Transverse colon (tissue), 4 donors: ENCODE results near the gene CACNA2D1. TPM values are rescaled to one million over a fixed set of nuclear protein-coding genes. Genes with fewer than 3 reads are reported as not detected.

Source experiments
- DNase-seq: peaks from one replicate; pipeline ENCODE4 v3.0.0-alpha.2; 2019
- H3K27ac ChIP-seq, 4 donors: fragments of 200-600 bp; sonication (generic); 2 replicates each; pipeline ENCODE4 v1.5.1; 2016 to 2018; ENCODE audit warnings: inconsistent platforms in 4 of 4
- H3K27me3 ChIP-seq: fragments of 200-600 bp; sonication (generic); 2 replicates; pipeline ENCODE4 v1.5.1; 2017; ENCODE audit warnings: inconsistent platforms
- H3K36me3 ChIP-seq, 4 donors: fragments of 200-600 bp; sonication (generic); 2 replicates each; pipeline ENCODE4 v1.5.1; 2017 to 2019; ENCODE audit warnings: inconsistent platforms in 4 of 4
- H3K4me1 ChIP-seq, 4 donors: fragments of 200-600 bp; sonication (generic); 2 replicates each; pipeline ENCODE4 v1.5.1; 2017 to 2020; ENCODE audit warnings: inconsistent platforms in 4 of 4
- H3K4me3 ChIP-seq, 4 donors: fragments of 200-600 bp; sonication (generic); 1 replicate in 1 of 4; 2 replicates in 3 of 4; pipeline versions ENCODE4 v1.5.1 to v1.6.1; 2017 to 2019; ENCODE audit warnings: inconsistent platforms in 4 of 4
- H3K9me3 ChIP-seq, 2 donors: fragments of 200-600 bp; sonication (generic); 2 replicates each; pipeline ENCODE4 v1.5.1; 2017 to 2019; ENCODE audit warnings: inconsistent platforms in 2 of 2
- CTCF ChIP-seq, 5 experiments: fragments of 200-600 bp in 3 of 5; fragments of 450-650 bp in 2 of 5; sonication (generic) in 3 of 5; IDR thresholded peaks; 1 replicate in 2 of 5; 2 replicates in 3 of 5; pipeline ENCODE4 v1.5.1; 2016 to 2017; ENCODE audit warnings: antibody characterized with exemption in 5 of 5, inconsistent platforms in 3 of 5, mild to moderate bottlenecking in 2 of 5, moderate library complexity in 1 of 5
- EP300 ChIP-seq: sonication (generic); formaldehyde crosslinking; IDR thresholded peaks from one replicate; pipeline ENCODE4 v1.6.1; 2017; ENCODE audit warnings: antibody characterized with exemption, low read depth
- POLR2A ChIP-seq: fragments of 450-650 bp; IDR thresholded peaks from one replicate; pipeline ENCODE4 v1.6.1; 2016; ENCODE audit warnings: antibody characterized with exemption, mild to moderate bottlenecking, moderate library complexity
- POLR2AphosphoS5 ChIP-seq, 3 donors: sonication (generic); formaldehyde crosslinking; IDR thresholded peaks; one replicate each; pipeline ENCODE4 v1.6.1; 2016; ENCODE audit warnings: antibody characterized with exemption in 3 of 3
- WGBS, 2 donors: methylation state at CpG; one replicate each; pipeline ENCODE4 v1.1.5; 2018; ENCODE audit warnings: low coverage in 1 of 2; 5-methylcytosine and 5-hydroxymethylcytosine counted together
- in situ Hi-C, 4 donors: fragments of 200-750 bp; cut with MboI; loops; one replicate each; pipeline versions ENCODE4 v1.15.0 to v1.15.1; 2017; ENCODE audit warnings: low sequenced_read_pairs in 3 of 4, low pct_ligation_motif_present in 1 of 4, low pct_unique_long_range_greater_than_20kb in 1 of 4
- intact Hi-C: fragments of 100-400 bp; cut with DNase I; formaldehyde crosslinking; loops from one replicate; pipeline ENCODE4 v1.15.1; 2023; ENCODE audit warnings: low total_unique reads
- total RNA-seq, 4 donors: library from RNA; depleted of rRNA; stranded (reverse); fragments of >200 nt; gene quantifications; one replicate each; pipeline ENCODE4 v1.1.0, GENCODE V29; 2016

CACNA2D1 gene
- total RNA-seq, 4 donors from 2014 or later, result 11.0 to 126 (median 22.9) TPM

GRCh38 chr7:82417898-82418297 is 25.7 kb downstream of the CACNA2D1 start:
- Histone ChIP-seq H3K9me3 (no peaks in the 10 kb centered on the region), H3K27ac (no peak overlapping the region), H3K4me1 (no peaks in the 10 kb centered on the region), H3K4me3 (no peak overlapping the region), H3K27me3 (no peaks in the 10 kb centered on the region), H3K36me3 (no peaks in the 10 kb centered on the region)
- WGBS, 2 donors, result 68 to 70% methylated on average over 1 of the region's 1 CpG
- in situ Hi-C loops, result no loop called here
- no peak for TF ChIP-seq CTCF (IDR thresholded peaks at IDR 0.05)
- TF ChIP-seq POLR2A, result no peak
- TF ChIP-seq EP300, result no peak
- no peak for TF ChIP-seq POLR2AphosphoS5 (IDR thresholded peaks at IDR 0.05)
- intact Hi-C loops, result no loop called here
- no peak for DNase-seq

- intact Hi-C loops (no loop called here), in situ Hi-C loops (no loop called here)
- DNase-seq, result no peak
- no peak overlapping the region for H3K4me3 ChIP-seq
- 81 to 100% methylated on average over 1 of the region's 1 CpG for WGBS, 2 donors
- H3K9me3 ChIP-seq, result no peaks in the 10 kb centered on the region
- H3K27ac ChIP-seq, result no peak overlapping the region
- no peak for TF ChIP-seq EP300
- no peak for TF ChIP-seq POLR2A
- TF ChIP-seq POLR2AphosphoS5 (IDR thresholded peaks at IDR 0.05), result no peak
- no peak for TF ChIP-seq CTCF (IDR thresholded peaks at IDR 0.05)
- no peaks in the 10 kb centered on the region for H3K4me1 ChIP-seq
- H3K27me3 ChIP-seq, result no peaks in the 10 kb centered on the region
- H3K36me3 ChIP-seq, result no peaks in the 10 kb centered on the region
These were observed 27.2 kb downstream of the CACNA2D1 start for GRCh38 chr7:82416402-82416801.

- H3K27me3 ChIP-seq, result no peaks in the 10 kb centered on the region
- H3K4me3 ChIP-seq, result no peak overlapping the region
- TF ChIP-seq EP300 (no peak), CTCF (IDR thresholded peaks at IDR 0.05) (no peak), POLR2AphosphoS5 (IDR thresholded peaks at IDR 0.05) (no peak), POLR2A (no peak)
- H3K27ac ChIP-seq, result no peak overlapping the region
- H3K4me1 ChIP-seq, result no peaks in the 10 kb centered on the region
- H3K9me3 ChIP-seq, result no peaks in the 10 kb centered on the region
- 61 to 74% methylated on average over 3 of the region's 3 CpGs for WGBS, 2 donors
- intact Hi-C loops (no loop called here), in situ Hi-C loops (no loop called here)
- no peaks in the 10 kb centered on the region for H3K36me3 ChIP-seq
- no peak for DNase-seq
These were observed 29.2 kb downstream of the CACNA2D1 start for GRCh38 chr7:82414389-82414788.

GRCh38 chr7:82413237-82413636 is 30.3 kb downstream of the CACNA2D1 start:
- H3K4me1 ChIP-seq, result no peaks in the 10 kb centered on the region
- H3K27me3 ChIP-seq, result no peaks in the 10 kb centered on the region
- no peak overlapping the region for H3K27ac ChIP-seq
- H3K4me3 ChIP-seq, result no peak overlapping the region
- H3K36me3 ChIP-seq, result no peaks in the 10 kb centered on the region
- intact Hi-C loops, result no loop called here
- DNase-seq, result no peak
- in situ Hi-C loops, result no loop called here
- no peaks in the 10 kb centered on the region for H3K9me3 ChIP-seq
- no peak for TF ChIP-seq CTCF (IDR thresholded peaks at IDR 0.05)
- TF ChIP-seq POLR2AphosphoS5 (IDR thresholded peaks at IDR 0.05), result no peak
- no peak for TF ChIP-seq POLR2A
- TF ChIP-seq EP300, result no peak
